ENCODE measurements around the gene ATL3.

DNA sequence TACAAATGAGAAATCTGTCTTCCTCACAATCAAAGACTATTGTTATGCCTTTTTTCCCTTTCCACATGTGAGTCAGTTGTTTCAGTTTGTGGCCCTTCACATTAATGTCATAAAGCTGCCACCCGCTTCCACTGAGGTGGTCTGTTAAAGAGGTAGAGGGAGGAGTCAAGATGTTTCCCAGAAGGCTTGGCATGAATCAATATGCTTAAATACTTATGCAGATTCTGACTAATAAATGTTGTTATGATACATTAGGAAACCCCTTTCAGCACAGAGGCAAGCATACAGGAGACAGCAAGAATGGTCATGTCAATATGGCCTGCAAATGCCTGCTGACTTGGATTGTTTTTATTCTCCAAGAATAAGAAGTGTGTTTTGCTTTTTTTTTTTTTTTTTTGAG is 16.7 kb upstream of the ATL3 start:
- no peak for TF ChIP-seq CEBPB (IDR thresholded peaks at IDR 0.05; ENCODE audit: low read depth)
- no peak for TF ChIP-seq SP1 (IDR thresholded peaks at IDR 0.05; ENCODE audit: low read depth)
- TF ChIP-seq, protein P1, sequence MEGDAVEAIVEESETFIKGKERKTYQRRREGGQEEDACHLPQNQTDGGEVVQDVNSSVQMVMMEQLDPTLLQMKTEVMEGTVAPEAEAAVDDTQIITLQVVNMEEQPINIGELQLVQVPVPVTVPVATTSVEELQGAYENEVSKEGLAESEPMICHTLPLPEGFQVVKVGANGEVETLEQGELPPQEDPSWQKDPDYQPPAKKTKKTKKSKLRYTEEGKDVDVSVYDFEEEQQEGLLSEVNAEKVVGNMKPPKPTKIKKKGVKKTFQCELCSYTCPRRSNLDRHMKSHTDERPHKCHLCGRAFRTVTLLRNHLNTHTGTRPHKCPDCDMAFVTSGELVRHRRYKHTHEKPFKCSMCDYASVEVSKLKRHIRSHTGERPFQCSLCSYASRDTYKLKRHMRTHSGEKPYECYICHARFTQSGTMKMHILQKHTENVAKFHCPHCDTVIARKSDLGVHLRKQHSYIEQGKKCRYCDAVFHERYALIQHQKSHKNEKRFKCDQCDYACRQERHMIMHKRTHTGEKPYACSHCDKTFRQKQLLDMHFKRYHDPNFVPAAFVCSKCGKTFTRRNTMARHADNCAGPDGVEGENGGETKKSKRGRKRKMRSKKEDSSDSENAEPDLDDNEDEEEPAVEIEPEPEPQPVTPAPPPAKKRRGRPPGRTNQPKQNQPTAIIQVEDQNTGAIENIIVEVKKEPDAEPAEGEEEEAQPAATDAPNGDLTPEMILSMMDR (IDR thresholded peaks at IDR 0.05 in 2 of 3, conservative IDR thresholded peaks at IDR 0.05 in 1 of 3; ENCODE audit: borderline replicate concordance in 1 of 3, insufficient read depth in 1 of 3, low read depth in 2 of 3, low read length in 2 of 3): no peak
- no peak for TF ChIP-seq POLR2AphosphoS5 (IDR thresholded peaks at IDR 0.05; ENCODE audit: low read depth, low read length)
- no peak for TF ChIP-seq ATF3 (IDR thresholded peaks at IDR 0.05)
- TF ChIP-seq, protein P2, sequence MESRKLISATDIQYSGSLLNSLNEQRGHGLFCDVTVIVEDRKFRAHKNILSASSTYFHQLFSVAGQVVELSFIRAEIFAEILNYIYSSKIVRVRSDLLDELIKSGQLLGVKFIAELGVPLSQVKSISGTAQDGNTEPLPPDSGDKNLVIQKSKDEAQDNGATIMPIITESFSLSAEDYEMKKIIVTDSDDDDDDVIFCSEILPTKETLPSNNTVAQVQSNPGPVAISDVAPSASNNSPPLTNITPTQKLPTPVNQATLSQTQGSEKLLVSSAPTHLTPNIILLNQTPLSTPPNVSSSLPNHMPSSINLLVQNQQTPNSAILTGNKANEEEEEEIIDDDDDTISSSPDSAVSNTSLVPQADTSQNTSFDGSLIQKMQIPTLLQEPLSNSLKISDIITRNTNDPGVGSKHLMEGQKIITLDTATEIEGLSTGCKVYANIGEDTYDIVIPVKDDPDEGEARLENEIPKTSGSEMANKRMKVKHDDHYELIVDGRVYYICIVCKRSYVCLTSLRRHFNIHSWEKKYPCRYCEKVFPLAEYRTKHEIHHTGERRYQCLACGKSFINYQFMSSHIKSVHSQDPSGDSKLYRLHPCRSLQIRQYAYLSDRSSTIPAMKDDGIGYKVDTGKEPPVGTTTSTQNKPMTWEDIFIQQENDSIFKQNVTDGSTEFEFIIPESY (IDR thresholded peaks at IDR 0.05; ENCODE audit: extremely low read depth, insufficient replicate concordance, low read length): no peak
- TF ChIP-seq RAD21 (IDR thresholded peaks at IDR 0.05; ENCODE audit: low read depth): no peak
- TF ChIP-seq ZFX (IDR thresholded peaks at IDR 0.05): no peak
